Sciatic nerve (tissue), 2 donors: ENCODE results near the gene RIPK3. TPM values are rescaled to one million over a fixed set of nuclear protein-coding genes. Genes with fewer than 3 reads are reported as not detected.

Experiments used
- ATAC-seq: fragments of 200-7000 bp; cut with Tn5 transposase; one replicate; pipeline ENCODE4 v1.9.1; 2020; ENCODE audit warnings: mild to moderate bottlenecking, moderate library complexity
- DNase-seq: peaks from one replicate; pipeline ENCODE4 v3.0.0-alpha.2; 2020; ENCODE audit warnings: low spot score
- intact Hi-C: fragments of 100-400 bp; cut with DNase I; formaldehyde crosslinking; loops from one replicate; pipeline ENCODE4 v1.14.2; 2022
- total RNA-seq: library from RNA; stranded (reverse); fragmentation: NEBNext Ultra II Directional; extraction: Animal tissue kit (Norgen Biotek cat#: 25700); gene quantifications from one replicate; pipeline ENCODE4 v1.2.1, GENCODE V29; 2021
- donor health status: DM: no; HTN: no; CAD: no.
- donor health status: DM: no; HTN: no; CAD: no.

Gene RIPK3
- total RNA-seq, 1 donor from 2014 or later, result 8.9 TPM

DNA sequence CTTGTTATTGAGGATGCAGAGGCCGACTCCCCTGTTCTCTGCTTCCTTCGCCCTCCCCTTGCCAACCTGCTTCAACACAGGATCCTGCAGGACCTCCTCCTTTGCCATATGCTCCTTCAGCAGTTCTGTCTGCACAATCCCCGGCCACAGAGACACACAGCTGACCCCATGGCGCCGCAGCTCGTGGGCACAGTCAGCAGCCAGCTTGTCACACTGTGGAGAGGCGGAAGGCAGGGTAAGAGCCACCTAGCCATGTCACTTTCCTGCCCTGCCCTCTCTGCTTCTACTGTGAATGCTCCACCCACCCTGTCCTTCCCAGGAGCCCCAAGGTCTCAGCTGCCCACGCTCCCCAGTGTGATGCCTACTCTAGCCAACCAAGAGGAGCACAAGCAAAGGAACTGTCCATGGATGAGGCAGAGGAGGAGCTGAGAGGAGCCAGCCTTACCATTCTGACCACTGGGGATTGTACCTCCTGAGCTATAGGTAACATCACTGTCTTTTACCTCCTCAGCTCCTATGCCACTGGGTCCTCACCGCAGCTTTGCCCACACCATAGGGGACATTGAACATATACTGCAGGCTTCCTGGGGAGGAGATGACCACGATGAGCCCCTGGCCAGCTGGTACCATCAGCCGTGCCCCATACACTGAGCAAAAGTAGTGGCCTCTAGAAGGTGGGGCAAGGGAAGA is 47.5 kb downstream of the RIPK3 start:
- ATAC-seq (no peak), DNase-seq (no peak)
- intact Hi-C loops, result no loop called here

GRCh38 chr14:24291446-24292117 is 48.2 kb downstream of the RIPK3 start:
- DNase-seq, result no peak
- intact Hi-C loops, result no loop called here
- no peak for ATAC-seq

- intact Hi-C loops, result no loop called here
- DNase-seq (no peak), ATAC-seq (no peak)
Measured at GRCh38 chr14:24290746-24291145, 49.0 kb downstream of the RIPK3 start.

- ATAC-seq (no peak), DNase-seq (no peak)
- intact Hi-C loops, result no loop called here
Measured at GRCh38 chr14:24289649-24290280, 50.0 kb downstream of the RIPK3 start.

- DNase-seq (no peak), ATAC-seq (no peak)
- intact Hi-C loops, result no loop called here
Measured at GRCh38 chr14:24286996-24287395, 52.8 kb downstream of the RIPK3 start.

Other genes starting within 250 kb of the RIPK3 start
- gene PCK2, start 245.7 kb downstream of the RIPK3 start, total RNA-seq, result 11.9 TPM
- 47.6 TPM for gene DCAF11, start 225.2 kb downstream of the RIPK3 start, total RNA-seq
- gene NRL, start 225.0 kb downstream of the RIPK3 start, total RNA-seq, result 2.9 TPM
- 0.76 TPM for gene FITM1, start 209.3 kb downstream of the RIPK3 start, total RNA-seq
- gene PSME1, start 203.8 kb downstream of the RIPK3 start, total RNA-seq, result 116 TPM
- 14.8 TPM for gene EMC9, start 198.4 kb downstream of the RIPK3 start, total RNA-seq
- gene PSME2, start 193.4 kb downstream of the RIPK3 start, total RNA-seq, result 77.7 TPM
- gene RNF31, start 192.5 kb downstream of the RIPK3 start, total RNA-seq, result 61.5 TPM
- gene IRF9, start 178.7 kb downstream of the RIPK3 start, total RNA-seq, result 107 TPM
- 20.9 TPM for gene REC8, start 167.9 kb downstream of the RIPK3 start, total RNA-seq
- 17.7 TPM for gene IPO4, start 151.2 kb downstream of the RIPK3 start, total RNA-seq
- 40.8 TPM for gene TM9SF1, start 144.6 kb downstream of the RIPK3 start, total RNA-seq
- not detected for gene TSSK4, start 134.3 kb downstream of the RIPK3 start, total RNA-seq
- gene CHMP4A, start 126.5 kb downstream of the RIPK3 start, total RNA-seq, result 56.4 TPM
- 13.8 TPM for gene MDP1, start 123.9 kb downstream of the RIPK3 start, total RNA-seq
- 132 TPM for gene NEDD8, start 107.6 kb downstream of the RIPK3 start, total RNA-seq
- gene GMPR2, start 107.1 kb downstream of the RIPK3 start, total RNA-seq, result 52.0 TPM
- gene TINF2, start 97.4 kb downstream of the RIPK3 start, total RNA-seq, result 81.1 TPM
- gene TGM1, start 76.8 kb downstream of the RIPK3 start, total RNA-seq, result 13.2 TPM
- gene RABGGTA, start 68.4 kb downstream of the RIPK3 start, total RNA-seq, result 31.9 TPM
- 27.7 TPM for gene DHRS1, start 40.2 kb downstream of the RIPK3 start, total RNA-seq
- gene NOP9, start 40.1 kb downstream of the RIPK3 start, total RNA-seq, result 21.4 TPM
- 17.3 TPM for gene CIDEB, start 32.0 kb downstream of the RIPK3 start, total RNA-seq
- gene LTB4R2, start 29.9 kb downstream of the RIPK3 start, total RNA-seq, result 5.6 TPM
- 6.7 TPM for gene LTB4R, start 28.5 kb downstream of the RIPK3 start, total RNA-seq
- gene ADCY4, start 4.9 kb downstream of the RIPK3 start, total RNA-seq, result 68.1 TPM
- 78.9 TPM for gene NFATC4, start 28.2 kb upstream of the RIPK3 start, total RNA-seq
- 20.0 TPM for gene NYNRIN, start 59.0 kb upstream of the RIPK3 start, total RNA-seq
- gene CBLN3, start 89.7 kb upstream of the RIPK3 start, total RNA-seq, result 7.0 TPM
- gene KHNYN, start 90.0 kb upstream of the RIPK3 start, total RNA-seq, result 73.4 TPM
- 43.9 TPM for gene SDR39U1, start 102.8 kb upstream of the RIPK3 start, total RNA-seq
- 2.3 TPM for gene CMA1, start 168.3 kb upstream of the RIPK3 start, total RNA-seq
- 6.3 TPM for gene CTSG, start 236.3 kb upstream of the RIPK3 start, total RNA-seq